ENCODE data around the gene TBX2.

TBX2 gene

DNA sequence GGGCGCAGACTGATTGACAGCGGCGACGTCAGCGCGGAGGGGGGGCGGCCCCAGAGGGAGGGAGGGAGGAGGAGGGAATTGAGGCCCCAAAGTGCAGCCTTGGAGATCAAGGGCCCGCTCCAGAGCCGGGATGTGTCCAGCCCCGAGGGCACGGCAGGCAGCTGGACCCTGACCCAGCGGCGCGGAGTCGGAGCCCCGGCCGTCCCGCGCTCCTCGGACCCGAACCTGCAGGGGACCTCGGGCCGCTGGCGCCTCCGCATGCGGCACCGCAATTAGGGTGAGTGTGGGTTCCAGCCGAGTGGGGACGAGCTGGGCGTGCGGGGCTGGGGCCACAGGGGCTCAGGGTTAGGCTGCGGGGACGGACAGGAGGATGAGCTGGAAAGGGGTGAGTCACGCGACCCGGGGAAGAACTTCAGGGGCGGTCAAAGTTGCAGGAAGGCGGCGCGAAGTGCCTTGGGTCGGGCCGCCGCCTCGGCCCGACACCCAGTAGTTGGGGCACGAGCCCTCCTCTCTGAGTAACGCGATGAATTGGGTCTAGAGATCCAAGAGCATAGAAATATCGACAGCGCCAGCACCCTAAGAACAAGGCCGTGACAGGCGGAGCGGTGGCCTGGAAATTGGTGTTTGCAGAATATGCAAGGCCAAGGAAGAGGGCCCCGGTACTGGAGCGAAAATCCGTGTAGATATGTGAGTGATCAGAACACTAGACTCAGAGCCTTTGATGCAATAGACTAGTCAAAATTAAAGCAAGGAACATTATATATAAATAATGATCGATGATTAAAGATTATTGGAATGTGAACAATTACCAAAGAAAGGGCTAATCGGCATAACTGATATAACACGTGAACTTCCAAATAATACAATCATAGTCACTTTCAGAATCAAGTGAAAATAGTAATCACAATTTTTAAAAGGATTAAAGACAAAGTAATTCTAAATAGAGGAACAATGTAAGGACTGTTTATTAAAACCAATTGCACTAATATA lies 53.0 kb downstream of the TBX2 start, which contains the start of gene TBX4:
TBX4 (plus strand) TSS at position 122 of the 990 bp plus-strand sequence. CDS start 4,069 bp downstream, outside the sequence.
- peak within 1 kb of the TSS; percentile 13 for H3K4me3 ChIP-seq (ENCODE audit: low read depth, low read length)

DNA sequence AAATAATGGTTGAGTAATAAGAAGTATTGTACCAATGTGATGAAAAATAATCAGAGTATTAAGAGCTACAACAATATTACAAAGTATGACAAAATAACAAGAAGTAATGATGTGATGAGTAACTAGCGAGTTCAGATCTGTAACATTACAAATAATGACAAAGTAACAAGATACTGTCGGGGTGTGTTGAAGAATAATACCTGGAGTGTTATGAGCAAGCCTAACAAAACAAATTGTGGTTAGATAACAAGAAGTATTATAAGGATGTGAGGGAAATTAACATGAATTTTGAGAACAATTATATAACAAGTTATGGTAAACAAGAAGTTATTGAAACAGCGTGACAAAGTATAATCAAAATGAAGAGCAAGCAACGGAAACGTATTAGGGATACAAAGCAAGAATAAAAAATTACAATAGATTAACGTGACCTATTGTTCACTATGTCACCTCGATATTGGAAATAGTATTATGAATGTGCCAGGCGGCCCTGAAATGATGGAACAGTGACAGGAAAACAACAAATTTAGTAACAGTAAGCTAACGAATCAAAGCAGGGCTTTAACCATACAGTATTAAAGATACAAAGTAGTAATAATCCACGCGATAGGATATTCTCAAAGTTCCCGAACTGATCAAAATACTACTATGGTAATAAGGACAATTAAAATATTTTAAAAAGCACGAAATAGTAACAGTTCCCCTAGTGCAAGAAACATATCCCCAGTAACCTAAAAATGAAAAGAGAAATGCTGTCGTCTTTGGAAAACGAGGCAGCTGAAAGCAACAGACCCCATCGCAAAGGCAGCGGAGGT lies 54.1 kb downstream of the TBX2 start:
- H3K4me3 ChIP-seq (ENCODE audit: low read depth, low read length): no peak overlapping the region

DNA sequence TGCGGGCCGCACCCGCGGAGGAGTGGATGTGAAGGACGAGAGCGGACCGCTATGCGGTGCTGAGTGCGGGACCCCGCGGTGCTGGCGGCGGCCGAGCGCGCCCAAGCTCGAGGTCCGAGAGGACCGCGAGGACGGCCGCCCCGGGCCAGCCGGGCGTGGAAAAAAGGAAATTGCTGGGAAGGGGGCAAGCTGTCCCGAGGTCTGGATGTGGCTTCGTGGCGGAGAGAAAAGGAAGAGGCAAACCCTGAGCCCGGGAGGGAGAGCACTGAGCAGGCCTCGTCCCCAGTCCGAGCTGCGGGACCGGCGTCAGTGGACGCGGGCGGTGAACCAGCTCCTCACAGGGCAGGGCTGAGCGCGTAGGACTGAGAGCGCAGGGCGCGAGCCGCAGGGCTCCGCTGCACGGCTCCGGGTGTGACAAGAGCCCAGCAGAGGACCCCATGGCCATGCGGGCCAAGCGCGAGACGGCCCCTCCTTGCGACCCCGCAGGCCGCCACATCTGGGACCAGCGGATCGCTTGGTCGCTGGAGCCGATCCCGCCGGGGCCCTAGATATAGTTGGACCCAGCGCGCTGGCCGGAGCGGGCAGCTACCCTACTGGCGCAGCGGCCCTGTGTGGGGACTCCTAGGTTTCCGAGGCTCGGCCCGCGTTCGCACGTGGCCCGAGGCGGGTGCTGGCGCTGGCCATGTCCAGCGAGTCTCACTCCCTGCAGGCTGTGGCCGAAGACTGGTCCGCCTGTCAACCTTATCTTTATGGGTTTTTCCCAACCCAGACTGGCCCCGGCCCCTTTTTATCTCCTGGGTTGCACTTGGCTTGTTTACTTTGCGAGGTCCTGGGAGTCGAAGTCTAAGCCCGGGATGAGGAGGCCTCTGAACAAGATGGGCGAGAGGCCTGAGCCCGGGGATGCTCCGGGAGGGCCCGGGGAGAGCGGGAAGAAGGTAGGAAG lies 55.0 kb downstream of the TBX2 start:
- H3K4me3 ChIP-seq (ENCODE audit: low read depth, low read length): no peak overlapping the region

DNA sequence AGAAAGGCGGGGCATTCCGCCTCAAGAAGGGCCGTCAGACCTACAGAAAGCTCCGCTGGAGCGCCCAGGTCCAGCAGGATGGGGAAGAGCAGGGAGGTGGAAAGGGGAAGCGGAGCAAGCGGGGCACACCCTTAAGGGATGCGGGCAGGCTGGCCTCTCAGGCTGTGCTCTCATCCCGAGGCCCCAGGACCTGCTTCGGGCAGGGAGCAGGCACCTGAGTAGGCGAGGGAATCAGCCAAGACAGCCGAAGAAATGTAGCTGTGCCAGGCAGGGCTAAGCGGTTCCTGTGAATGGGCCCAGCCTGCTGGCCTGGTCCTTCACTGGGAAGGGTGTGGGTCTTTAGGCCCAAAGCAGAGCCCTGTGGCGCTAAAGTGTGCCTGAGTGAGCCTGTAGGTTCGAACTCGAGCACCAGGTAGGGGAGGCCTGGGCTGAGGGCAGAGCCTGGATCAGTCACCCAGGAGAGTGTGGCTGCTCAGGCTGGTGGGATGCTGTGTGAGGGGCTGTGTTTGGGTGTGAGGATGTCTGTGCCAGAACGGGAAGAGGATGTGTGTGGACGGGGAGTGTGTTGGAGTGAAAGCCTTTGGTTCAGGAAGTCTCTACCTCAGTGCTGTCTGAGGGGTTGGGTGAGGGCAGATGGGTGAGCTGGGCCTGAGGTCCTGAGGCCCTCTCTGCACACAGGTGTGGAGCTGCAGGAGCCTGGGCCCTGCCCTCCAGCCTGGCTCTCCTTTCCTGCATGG lies 55.8 kb downstream of the TBX2 start:
- H3K4me3 ChIP-seq (ENCODE audit: low read depth, low read length): no peak overlapping the region

DNA sequence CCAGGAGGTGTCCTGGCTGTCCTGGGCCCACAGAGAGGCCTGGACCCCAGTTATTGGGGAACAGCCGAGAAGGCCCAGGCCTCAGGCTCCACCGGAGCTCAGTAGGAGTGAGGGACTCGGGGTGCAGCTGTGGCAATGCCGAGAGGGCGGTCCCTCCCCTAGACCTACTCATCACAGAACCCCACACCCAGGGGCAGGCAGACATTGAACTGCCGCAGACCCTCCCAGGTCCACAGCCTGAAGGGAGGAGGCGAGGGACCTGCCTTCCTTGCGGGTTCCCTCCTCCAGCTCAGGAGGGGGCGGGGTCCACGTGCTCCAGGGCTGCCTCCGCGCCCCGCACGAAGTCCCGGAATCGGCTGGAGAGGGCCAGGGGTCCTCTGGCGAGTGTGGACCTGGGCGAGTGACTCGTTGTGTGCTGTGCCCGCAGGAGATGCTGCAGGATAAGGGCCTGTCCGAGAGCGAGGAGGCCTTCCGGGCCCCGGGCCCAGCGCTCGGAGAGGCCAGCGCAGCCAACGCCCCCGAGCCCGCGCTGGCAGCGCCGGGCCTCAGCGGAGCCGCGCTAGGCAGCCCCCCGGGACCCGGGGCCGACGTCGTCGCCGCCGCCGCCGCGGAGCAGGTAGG lies 56.5 kb downstream of the TBX2 start:
- H3K4me3 ChIP-seq (ENCODE audit: low read depth, low read length): no peak overlapping the region

DNA sequence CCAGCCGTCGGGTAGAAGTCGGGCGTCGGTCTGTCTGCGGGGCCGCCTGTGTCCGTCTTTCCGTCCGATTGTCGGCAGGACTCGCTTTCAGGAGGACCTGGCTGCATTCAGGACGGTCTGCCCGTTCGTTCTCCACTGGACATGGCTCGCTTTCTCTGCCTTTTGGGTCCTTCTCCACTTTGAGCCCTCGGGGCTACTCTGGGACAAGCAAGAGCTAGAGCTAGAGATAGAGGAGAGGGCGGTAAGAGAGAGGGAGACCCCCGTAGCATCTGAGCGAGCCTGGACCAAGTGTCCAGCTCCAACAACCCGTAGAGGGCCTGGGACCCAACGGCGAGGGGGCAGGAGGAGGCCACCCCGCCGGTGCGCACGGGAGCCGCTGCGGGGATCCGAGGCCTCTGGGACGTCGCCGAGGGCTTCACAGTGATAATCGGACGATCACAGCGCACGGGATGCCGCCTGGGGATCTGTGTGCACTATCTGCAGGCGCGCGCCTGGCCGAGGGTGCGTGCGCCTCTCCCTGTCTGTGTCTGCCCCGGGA lies 57.1 kb downstream of the TBX2 start:
- H3K4me3 ChIP-seq (ENCODE audit: low read depth, low read length): no peak overlapping the region

DNA sequence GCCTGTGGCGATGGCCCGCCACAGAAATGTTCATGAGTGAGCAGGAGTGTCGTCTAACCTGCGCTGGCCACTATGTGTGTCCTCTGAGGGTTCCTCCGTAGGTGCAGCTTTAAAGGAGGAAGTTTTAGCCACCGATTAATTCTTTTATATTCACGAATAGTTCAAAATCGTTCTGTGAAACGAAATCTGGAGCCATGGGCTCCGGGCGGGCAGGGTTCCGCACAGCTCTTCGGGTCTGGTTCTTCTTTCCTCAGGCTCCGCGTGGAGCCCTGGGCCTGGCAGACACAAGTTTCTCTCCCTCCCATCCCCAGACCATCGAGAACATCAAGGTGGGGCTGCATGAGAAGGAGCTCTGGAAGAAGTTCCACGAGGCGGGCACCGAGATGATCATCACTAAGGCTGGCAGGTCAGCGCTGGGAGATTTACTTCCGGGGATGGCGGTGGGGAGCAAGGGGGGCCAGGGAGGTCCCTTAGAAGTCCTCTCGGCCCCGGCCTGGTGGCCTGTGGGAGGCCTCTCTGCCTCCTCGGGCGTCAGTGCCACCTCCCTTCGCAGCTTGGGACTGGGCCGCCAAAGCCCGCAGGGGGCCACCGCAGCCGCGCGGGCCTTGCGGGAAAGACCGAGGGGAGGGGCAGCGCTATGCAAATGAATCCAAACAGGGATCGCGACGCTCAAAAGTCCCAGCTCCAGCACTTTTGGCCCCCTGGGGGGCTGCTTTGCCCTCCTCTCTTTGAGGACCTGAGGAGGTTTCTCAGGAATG lies 57.8 kb downstream of the TBX2 start:
- no peak overlapping the region for H3K4me3 ChIP-seq (ENCODE audit: low read depth, low read length)

DNA sequence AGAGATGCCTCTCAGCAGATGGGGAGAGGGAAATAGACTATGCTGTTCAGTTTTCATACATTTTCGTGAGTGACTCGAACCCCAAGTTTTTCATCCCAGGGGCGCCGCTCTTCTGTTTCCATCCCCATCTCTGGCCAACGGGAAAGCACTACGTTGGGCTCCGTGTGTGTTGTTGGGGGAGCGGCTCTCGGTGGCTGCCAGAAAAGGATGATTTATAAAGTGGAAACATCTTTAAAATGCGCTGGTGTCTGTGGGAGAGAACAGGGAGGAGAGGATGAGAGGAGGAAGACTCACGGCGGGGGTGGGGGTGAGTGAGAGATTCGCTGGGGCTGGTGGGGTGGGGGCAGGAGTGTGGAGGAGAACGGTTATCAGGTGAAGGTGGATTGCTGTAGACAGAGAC lies 58.4 kb downstream of the TBX2 start:
- no peak overlapping the region for H3K4me3 ChIP-seq (ENCODE audit: low read depth, low read length)

DNA sequence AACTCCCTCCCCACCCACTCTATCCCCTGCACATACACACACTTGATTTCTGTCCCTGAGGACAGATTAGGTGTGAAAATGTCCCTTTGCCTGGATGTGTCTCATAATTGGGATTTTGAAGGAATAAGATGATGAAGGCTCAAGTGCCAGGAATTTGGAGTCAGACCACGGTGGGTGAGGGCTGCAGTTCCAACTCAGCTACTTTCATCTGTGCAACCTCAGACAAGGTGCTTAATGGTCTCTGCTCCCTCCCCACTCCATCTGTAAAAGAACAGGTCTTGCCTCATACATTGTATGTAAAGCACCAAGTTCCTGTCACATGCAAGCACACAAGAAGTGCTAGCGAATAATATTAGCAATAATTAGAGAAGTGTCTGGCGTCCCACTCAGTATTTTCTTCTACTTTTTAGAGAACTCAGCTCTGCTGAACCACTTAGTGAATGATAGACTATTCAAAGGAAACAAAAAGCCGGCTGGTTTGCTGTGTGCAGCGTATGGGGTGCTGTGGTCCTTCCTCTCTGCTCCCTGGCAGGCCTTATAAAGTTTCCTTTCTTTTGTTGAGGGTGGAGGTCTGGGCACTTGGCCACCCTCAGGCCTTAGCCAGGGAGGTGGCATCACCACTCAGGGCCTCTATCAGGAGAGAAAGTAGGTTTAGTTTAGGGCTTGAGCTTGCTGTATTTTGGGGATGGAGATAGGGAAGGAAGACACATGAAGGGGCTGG lies 58.9 kb downstream of the TBX2 start:
- no peak overlapping the region for H3K4me3 ChIP-seq (ENCODE audit: low read depth, low read length)
